OCI-LY7 (cell line): ENCODE data around the gene ZRSR2. TPM values are rescaled to one million over a fixed set of nuclear protein-coding genes. Genes with fewer than 3 reads are reported as not detected.

ENCODE experiments used
- BruUV-seq: library from RNA; stranded (reverse); fragments of 400-500 nt; replicated peaks from 2 replicates; lab custom pipeline; 2021; lab: Mats Ljungman, UMichigan
- CTCF ChIA-PET: fragments of 300-600 bp; sonication (Branson Sonifier 250); formaldehyde crosslinking; loops from one replicate; lab custom pipeline; 2022; ENCODE audit warnings: antibody characterized with exemption; ENCODE audit not compliant: unreplicated experiment; lab: Charles Lee
- POLR2A ChIA-PET: fragments of 300-600 bp; sonication (Branson Sonifier 250); formaldehyde crosslinking; loops from one replicate; lab custom pipeline; 2022; ENCODE audit warnings: antibody characterized with exemption; lab: Charles Lee
- DNase-seq: peaks from one replicate; pipeline ENCODE4 v3.0.0-alpha.2; 2015; ENCODE audit warnings: low spot score
- H2AFZ ChIP-seq: fragments of 200-600 bp; sonication (generic), shearing (Covaris generic); 2 replicates; pipeline ENCODE4 v1.6.1; 2014; ENCODE audit warnings: mild to moderate bottlenecking, antibody characterized with exemption, low read length, moderate library complexity
- H3K27ac ChIP-seq: fragments of 200-600 bp; sonication (generic); 2 replicates; pipeline ENCODE4 v1.5.1; 2014; ENCODE audit warnings: mixed run types, low read depth, mild to moderate bottlenecking, moderate library complexity, low read length, inconsistent platforms; ENCODE audit not compliant: poor library complexity, severe bottlenecking
- H3K36me3 ChIP-seq: fragments of 200-600 bp; sonication (generic); 2 replicates; pipeline ENCODE4 v1.6.1; 2014; ENCODE audit warnings: mild to moderate bottlenecking, antibody characterized with exemption, low read length, moderate library complexity, mixed read lengths; ENCODE audit not compliant: insufficient read depth
- H3K4me1 ChIP-seq: fragments of 200-600 bp; sonication (generic); 2 replicates; pipeline ENCODE4 v1.5.1; 2014; ENCODE audit warnings: mild to moderate bottlenecking, low read length; ENCODE audit not compliant: insufficient read depth, poor library complexity, severe bottlenecking
- H3K4me2 ChIP-seq: fragments of 200-600 bp; sonication (generic); 2 replicates; pipeline ENCODE4 v1.6.1; 2014; ENCODE audit warnings: mild to moderate bottlenecking, low read length
- H3K4me3 ChIP-seq: fragments of 200-600 bp; sonication (generic); 2 replicates; pipeline ENCODE4 v1.5.1; 2014; ENCODE audit warnings: mild to moderate bottlenecking, low read depth, low read length; ENCODE audit not compliant: poor library complexity, severe bottlenecking
- H3K79me2 ChIP-seq: fragments of 200-600 bp; sonication (generic); 2 replicates; pipeline ENCODE4 v1.6.1; 2016; ENCODE audit warnings: low read depth, mild to moderate bottlenecking, low read length, moderate library complexity, mixed read lengths; ENCODE audit not compliant: insufficient read depth
- H3K9me2 ChIP-seq: fragments of 200-600 bp; sonication (generic); 2 replicates; pipeline ENCODE4 v1.6.1; 2016; ENCODE audit warnings: mild to moderate bottlenecking, low read length, mixed read lengths; ENCODE audit not compliant: insufficient read depth
- H3K9me3 ChIP-seq: fragments of 200-600 bp; sonication (generic); 2 replicates; pipeline ENCODE4 v1.6.1; 2014; ENCODE audit warnings: mild to moderate bottlenecking, mixed run types, low read length, mixed read lengths
- H4K20me1 ChIP-seq: fragments of 200-600 bp; sonication (generic); 2 replicates; pipeline ENCODE4 v1.6.1; 2014; ENCODE audit warnings: mild to moderate bottlenecking, antibody characterized with exemption, low read length, moderate library complexity, mixed read lengths; ENCODE audit not compliant: insufficient read depth
- EZH2phosphoT487 ChIP-seq: fragments of 200-600 bp; sonication (generic); IDR thresholded peaks from 2 replicates; pipeline ENCODE4 v1.6.1; 2018; ENCODE audit warnings: low read depth, borderline replicate concordance, mild to moderate bottlenecking, mixed run types, antibody characterized with exemption, low read length, moderate library complexity, mixed read lengths
- intact Hi-C: fragments of 100-400 bp; cut with micrococcal nuclease; formaldehyde crosslinking; loops from one replicate; pipeline ENCODE4 v1.10.0; 2022; ENCODE audit not compliant: unreplicated experiment
- total RNA-seq, 2 experiments: library from RNA; depleted of rRNA in 1 of 2; stranded (reverse); fragments of >200 nt in 1 of 2; shearing (Covaris generic) in 1 of 2; gene quantifications; 2 replicates each; pipeline ENCODE4 v1.2.3, GENCODE V29; 2014 to 2022
- TF ChIP-seq, protein P1 (sequence below): fragments of 200-600 bp; sonication (generic); conservative IDR thresholded peaks from 2 replicates; pipeline ENCODE4 v1.5.1; 2014; ENCODE audit warnings: mild to moderate bottlenecking, antibody characterized with exemption, low read length, moderate library complexity, mixed read lengths

The ZRSR2 gene
- total RNA-seq, 2 experiments from 2014 or later = 6.2 to 14.0 TPM

GRCh38 chrX:15769300-15769954, 20.9 kb upstream of the ZRSR2 start:
- BruUV-seq = no TSS peak
- H3K4me3 ChIP-seq = no peak overlapping the region
- no peaks in the 10 kb centered on the region for H4K20me1 ChIP-seq
- H3K9me2 ChIP-seq = no peaks in the 10 kb centered on the region
- POLR2A ChIA-PET = no interaction called here
- no peaks in the 10 kb centered on the region for H3K36me3 ChIP-seq
- TF ChIP-seq, protein P1, sequence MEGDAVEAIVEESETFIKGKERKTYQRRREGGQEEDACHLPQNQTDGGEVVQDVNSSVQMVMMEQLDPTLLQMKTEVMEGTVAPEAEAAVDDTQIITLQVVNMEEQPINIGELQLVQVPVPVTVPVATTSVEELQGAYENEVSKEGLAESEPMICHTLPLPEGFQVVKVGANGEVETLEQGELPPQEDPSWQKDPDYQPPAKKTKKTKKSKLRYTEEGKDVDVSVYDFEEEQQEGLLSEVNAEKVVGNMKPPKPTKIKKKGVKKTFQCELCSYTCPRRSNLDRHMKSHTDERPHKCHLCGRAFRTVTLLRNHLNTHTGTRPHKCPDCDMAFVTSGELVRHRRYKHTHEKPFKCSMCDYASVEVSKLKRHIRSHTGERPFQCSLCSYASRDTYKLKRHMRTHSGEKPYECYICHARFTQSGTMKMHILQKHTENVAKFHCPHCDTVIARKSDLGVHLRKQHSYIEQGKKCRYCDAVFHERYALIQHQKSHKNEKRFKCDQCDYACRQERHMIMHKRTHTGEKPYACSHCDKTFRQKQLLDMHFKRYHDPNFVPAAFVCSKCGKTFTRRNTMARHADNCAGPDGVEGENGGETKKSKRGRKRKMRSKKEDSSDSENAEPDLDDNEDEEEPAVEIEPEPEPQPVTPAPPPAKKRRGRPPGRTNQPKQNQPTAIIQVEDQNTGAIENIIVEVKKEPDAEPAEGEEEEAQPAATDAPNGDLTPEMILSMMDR = no peak
- no peak for TF ChIP-seq EZH2phosphoT487
- H3K79me2 ChIP-seq = no peaks in the 10 kb centered on the region
- intact Hi-C loops = loop anchor here (10.0 kb wide), 1 partner anchor 675 kb away; no protein-coding TSS in a partner anchor
- DNase-seq = no peak
- no peak overlapping the region for H3K27ac ChIP-seq
- no peaks in the 10 kb centered on the region for H3K9me3 ChIP-seq
- H3K4me2 ChIP-seq = no peak overlapping the region
- CTCF ChIA-PET = no interaction called here
- H3K4me1 ChIP-seq = no peaks in the 10 kb centered on the region
- H2AFZ ChIP-seq = no peak overlapping the region

- POLR2A ChIA-PET = interaction anchor here (0.7 to 2.1 kb wide), 4 partner anchors 9 to 487 kb away, joined by 3 to 15 read pairs (median 3); partner anchors contain the start of gene ZRSR2
- peak overlapping the region; percentile 70 for H3K4me2 ChIP-seq
Observed at GRCh38 chrX:15781961-15782699, 8.2 kb upstream of the ZRSR2 start.

More at GRCh38 chrX:15781961-15782699, 8.2 kb upstream of the ZRSR2 start:
- intact Hi-C loops = no loop called here
- Histone ChIP-seq H3K79me2 (no peaks in the 10 kb centered on the region), H3K9me3 (no peaks in the 10 kb centered on the region), H2AFZ (peak overlapping the region; percentile 89; the same call in 1 of the 2 replicates), H4K20me1 (no peaks in the 10 kb centered on the region), H3K36me3 (no peaks in the 10 kb centered on the region; the same call in 1 of the 2 replicates), H3K4me1 (peaks cover 12% of the 10 kb centered on the region), H3K9me2 (no peaks in the 10 kb centered on the region), H3K27ac (peak overlapping the region; percentile 21), H3K4me3 (peak overlapping the region; percentile 41)
- DNase-seq = peak; percentile 11
- BruUV-seq = no TSS peak
- TF ChIP-seq, protein P1 = 0 out of 2 replicates have a peak, but pooled peaks have one; percentile 17
- TF ChIP-seq EZH2phosphoT487 = no peak
- CTCF ChIA-PET = no interaction called here
